HepG2 (cell line): ENCODE measurements around the gene TRPT1. TPM values are rescaled to one million over a fixed set of nuclear protein-coding genes. Genes with fewer than 3 reads are reported as not detected.

Experiments used
- ATF7 ChIP-seq, 2 experiments: fragments of 450-650 bp in 1 of 2; sonication (generic) in 1 of 2; formaldehyde crosslinking in 1 of 2; IDR thresholded peaks; 2 replicates each; pipeline versions ENCODE4 v1.4.0 to v1.6.1; 2016 to 2020; ENCODE audit warnings: antibody characterized with exemption in 1 of 2, mild to moderate bottlenecking in 1 of 2, missing genetic modification reagents in 1 of 2
- GLMP ChIP-seq: sonication (generic); formaldehyde crosslinking; IDR thresholded peaks from 2 replicates; pipeline ENCODE4 v1.9.0; 2021; ENCODE audit warnings: missing genetic modification reagents, mild to moderate bottlenecking, borderline replicate concordance
- ISX ChIP-seq: sonication (generic); formaldehyde crosslinking; conservative IDR thresholded peaks from 2 replicates; pipeline ENCODE4 v1.5.0; 2020; ENCODE audit warnings: missing genetic modification reagents
- NFE2L2 ChIP-seq: fragments of 150-350 bp; IDR thresholded peaks from 2 replicates; pipeline ENCODE4 v1.6.1; 2014; ENCODE audit warnings: low read length
- NONO ChIP-seq, 2 experiments: fragments of 450-650 bp in 1 of 2; sonication (generic) in 1 of 2; formaldehyde crosslinking in 1 of 2; IDR thresholded peaks in 1 of 2; conservative IDR thresholded peaks in 1 of 2; 2 replicates each; pipeline versions ENCODE4 v1.6.1 to v1.8.0; 2017 to 2022; ENCODE audit warnings: mild to moderate bottlenecking in 1 of 2, missing genetic modification reagents in 1 of 2, moderate library complexity in 1 of 2
- SP5 ChIP-seq: IDR thresholded peaks from 2 replicates; pipeline ENCODE4 v1.6.1; 2016; ENCODE audit warnings: low read depth, borderline replicate concordance
- ZFP41 ChIP-seq: sonication (generic); formaldehyde crosslinking; IDR thresholded peaks from 2 replicates; pipeline ENCODE4 v1.4.0; 2020; ENCODE audit warnings: mild to moderate bottlenecking, missing genetic modification reagents, borderline replicate concordance
- ZFP62 ChIP-seq: sonication (generic); formaldehyde crosslinking; IDR thresholded peaks from 2 replicates; pipeline ENCODE4 v1.4.0; 2020; ENCODE audit warnings: missing genetic modification reagents
- ZNF282 ChIP-seq: fragments of 450-650 bp; IDR thresholded peaks from 2 replicates; pipeline ENCODE4 v1.6.1; 2018; ENCODE audit not compliant: partially characterized antibody
- ZNF7 ChIP-seq: IDR thresholded peaks from 2 replicates; pipeline ENCODE4 v1.6.1; 2016; ENCODE audit warnings: missing biosample characterization, missing genetic modification reagents
- ZNF777 ChIP-seq: sonication (generic); formaldehyde crosslinking; IDR thresholded peaks from 2 replicates; pipeline ENCODE4 v1.4.0; 2020; ENCODE audit warnings: missing genetic modification reagents
- ZNF781 ChIP-seq: sonication (generic); formaldehyde crosslinking; IDR thresholded peaks from 2 replicates; pipeline ENCODE4 v1.5.1; 2020; ENCODE audit warnings: borderline replicate concordance, mild to moderate bottlenecking, missing genetic modification reagents; ENCODE audit errors: not compliant biosample characterization
- ZNF792 ChIP-seq: IDR thresholded peaks from 2 replicates; pipeline ENCODE4 v1.6.1; 2016
- ZNF883 ChIP-seq: sonication (generic); formaldehyde crosslinking; IDR thresholded peaks from 2 replicates; pipeline ENCODE4 v1.5.1; 2020; ENCODE audit warnings: mild to moderate bottlenecking, missing genetic modification reagents; ENCODE audit errors: not compliant biosample characterization
- polyA plus RNA-seq, 8 experiments: library from polyadenylated mRNA; depleted of rRNA in 3 of 8; stranded (reverse) in 7 of 8; unstranded in 1 of 8; fragments of >200 nt; fragmentation: Illumina TruSeq in 4 of 8; extraction: Trizol in 4 of 8; gene quantifications; 2 replicates each; pipeline versions ENCODE4 v1.2.1 to v1.2.3, GENCODE V29; 2011 to 2016; ENCODE audit warnings: low read depth in 4 of 8, missing spikeins in 1 of 8, mixed read lengths in 1 of 8; ENCODE audit not compliant: insufficient read depth in 1 of 8
- total RNA-seq, 5 experiments: library from RNA; depleted of rRNA; stranded (reverse); fragments of >200 nt; fragmentation: Illumina TruSeq; extraction: Trizol; gene quantifications; 2 replicates each; pipeline ENCODE4 v1.2.3, GENCODE V29; 2016; ENCODE audit warnings: low read depth in 1 of 5
- TF ChIP-seq, protein P1 (sequence below): sonication (generic); formaldehyde crosslinking; IDR thresholded peaks from 2 replicates; pipeline ENCODE4 v1.4.0; 2020; ENCODE audit warnings: missing genetic modification reagents
- TF ChIP-seq, protein P2 (sequence below): sonication (generic); formaldehyde crosslinking; IDR thresholded peaks from 2 replicates; pipeline ENCODE4 v1.5.0; 2020; ENCODE audit warnings: missing genetic modification reagents
- TF ChIP-seq, protein P3 (sequence below): sonication (generic); formaldehyde crosslinking; IDR thresholded peaks from 2 replicates; pipeline ENCODE4 v1.8.0; 2022; ENCODE audit warnings: mild to moderate bottlenecking, missing genetic modification reagents, moderate library complexity
- TF ChIP-seq, protein P4 (sequence below): conservative IDR thresholded peaks from 2 replicates; pipeline ENCODE4 v1.6.1; 2018; ENCODE audit warnings: missing genetic modification reagents
- TF ChIP-seq, protein P5 (sequence below): sonication (generic); formaldehyde crosslinking; IDR thresholded peaks from 2 replicates; pipeline ENCODE4 v1.8.1; 2022; ENCODE audit warnings: low read depth, mild to moderate bottlenecking, missing genetic modification reagents

TRPT1 gene
- total and polyA plus RNA-seq, 2 of the 13 experiments (the other 11 are each of a cell fraction or from before 2014, with no cell fraction given), result 24.8 to 40.7 TPM

GRCh38 chr11:64234647-64235379 lies 8.8 kb upstream of the TRPT1 start (continued):
- TF ChIP-seq ZNF282 (no peak), ZNF7 (no peak), NONO (IDR thresholded peaks at IDR 0.05) (no peak), NONO (CRISPR knock-in tag; conservative IDR thresholded peaks at IDR 0.05) (no peak; the same call in 1 of the 2 replicates), ZNF777 (peak; percentile 82), ZFP41 (CRISPR knock-in tag) (no peak), GLMP (no peak), SP5 (CRISPR knock-in tag) (peak; percentile 88), ISX (CRISPR knock-in tag) (no peak), NFE2L2 (no peak), ZFP62 (CRISPR knock-in tag) (no peak), ZNF781 (CRISPR knock-in tag) (no peak), ATF7 (IDR thresholded peaks at IDR 0.05) (no peak), ATF7 (CRISPR knock-in tag; IDR thresholded peaks at IDR 0.05) (no peak), ZNF792 (no peak), ZNF883 (no peak)
- TF ChIP-seq, protein P1, sequence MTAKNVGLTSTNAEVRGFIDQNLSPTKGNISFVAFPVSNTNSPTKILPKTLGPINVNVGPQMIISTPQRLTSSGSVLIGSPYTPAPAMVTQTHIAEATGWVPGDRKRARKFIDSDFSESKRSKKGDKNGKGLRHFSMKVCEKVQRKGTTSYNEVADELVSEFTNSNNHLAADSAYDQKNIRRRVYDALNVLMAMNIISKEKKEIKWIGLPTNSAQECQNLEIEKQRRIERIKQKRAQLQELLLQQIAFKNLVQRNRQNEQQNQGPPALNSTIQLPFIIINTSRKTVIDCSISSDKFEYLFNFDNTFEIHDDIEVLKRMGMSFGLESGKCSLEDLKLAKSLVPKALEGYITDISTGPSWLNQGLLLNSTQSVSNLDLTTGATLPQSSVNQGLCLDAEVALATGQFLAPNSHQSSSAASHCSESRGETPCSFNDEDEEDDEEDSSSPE, result peak; percentile 42; the same call in 1 of the 2 replicates
- TF ChIP-seq, protein P2, sequence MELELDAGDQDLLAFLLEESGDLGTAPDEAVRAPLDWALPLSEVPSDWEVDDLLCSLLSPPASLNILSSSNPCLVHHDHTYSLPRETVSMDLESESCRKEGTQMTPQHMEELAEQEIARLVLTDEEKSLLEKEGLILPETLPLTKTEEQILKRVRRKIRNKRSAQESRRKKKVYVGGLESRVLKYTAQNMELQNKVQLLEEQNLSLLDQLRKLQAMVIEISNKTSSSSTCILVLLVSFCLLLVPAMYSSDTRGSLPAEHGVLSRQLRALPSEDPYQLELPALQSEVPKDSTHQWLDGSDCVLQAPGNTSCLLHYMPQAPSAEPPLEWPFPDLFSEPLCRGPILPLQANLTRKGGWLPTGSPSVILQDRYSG (CRISPR knock-in tag), result no peak
- TF ChIP-seq, protein P3, sequence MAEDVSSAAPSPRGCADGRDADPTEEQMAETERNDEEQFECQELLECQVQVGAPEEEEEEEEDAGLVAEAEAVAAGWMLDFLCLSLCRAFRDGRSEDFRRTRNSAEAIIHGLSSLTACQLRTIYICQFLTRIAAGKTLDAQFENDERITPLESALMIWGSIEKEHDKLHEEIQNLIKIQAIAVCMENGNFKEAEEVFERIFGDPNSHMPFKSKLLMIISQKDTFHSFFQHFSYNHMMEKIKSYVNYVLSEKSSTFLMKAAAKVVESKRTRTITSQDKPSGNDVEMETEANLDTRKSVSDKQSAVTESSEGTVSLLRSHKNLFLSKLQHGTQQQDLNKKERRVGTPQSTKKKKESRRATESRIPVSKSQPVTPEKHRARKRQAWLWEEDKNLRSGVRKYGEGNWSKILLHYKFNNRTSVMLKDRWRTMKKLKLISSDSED (CRISPR knock-in tag), result no peak
- TF ChIP-seq, protein P4, sequence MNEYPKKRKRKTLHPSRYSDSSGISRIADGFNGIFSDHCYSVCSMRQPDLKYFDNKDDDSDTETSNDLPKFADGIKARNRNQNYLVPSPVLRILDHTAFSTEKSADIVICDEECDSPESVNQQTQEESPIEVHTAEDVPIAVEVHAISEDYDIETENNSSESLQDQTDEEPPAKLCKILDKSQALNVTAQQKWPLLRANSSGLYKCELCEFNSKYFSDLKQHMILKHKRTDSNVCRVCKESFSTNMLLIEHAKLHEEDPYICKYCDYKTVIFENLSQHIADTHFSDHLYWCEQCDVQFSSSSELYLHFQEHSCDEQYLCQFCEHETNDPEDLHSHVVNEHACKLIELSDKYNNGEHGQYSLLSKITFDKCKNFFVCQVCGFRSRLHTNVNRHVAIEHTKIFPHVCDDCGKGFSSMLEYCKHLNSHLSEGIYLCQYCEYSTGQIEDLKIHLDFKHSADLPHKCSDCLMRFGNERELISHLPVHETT (CRISPR knock-in tag), result peak; percentile 79; the same call in 1 of the 2 replicates
- TF ChIP-seq, protein P5, sequence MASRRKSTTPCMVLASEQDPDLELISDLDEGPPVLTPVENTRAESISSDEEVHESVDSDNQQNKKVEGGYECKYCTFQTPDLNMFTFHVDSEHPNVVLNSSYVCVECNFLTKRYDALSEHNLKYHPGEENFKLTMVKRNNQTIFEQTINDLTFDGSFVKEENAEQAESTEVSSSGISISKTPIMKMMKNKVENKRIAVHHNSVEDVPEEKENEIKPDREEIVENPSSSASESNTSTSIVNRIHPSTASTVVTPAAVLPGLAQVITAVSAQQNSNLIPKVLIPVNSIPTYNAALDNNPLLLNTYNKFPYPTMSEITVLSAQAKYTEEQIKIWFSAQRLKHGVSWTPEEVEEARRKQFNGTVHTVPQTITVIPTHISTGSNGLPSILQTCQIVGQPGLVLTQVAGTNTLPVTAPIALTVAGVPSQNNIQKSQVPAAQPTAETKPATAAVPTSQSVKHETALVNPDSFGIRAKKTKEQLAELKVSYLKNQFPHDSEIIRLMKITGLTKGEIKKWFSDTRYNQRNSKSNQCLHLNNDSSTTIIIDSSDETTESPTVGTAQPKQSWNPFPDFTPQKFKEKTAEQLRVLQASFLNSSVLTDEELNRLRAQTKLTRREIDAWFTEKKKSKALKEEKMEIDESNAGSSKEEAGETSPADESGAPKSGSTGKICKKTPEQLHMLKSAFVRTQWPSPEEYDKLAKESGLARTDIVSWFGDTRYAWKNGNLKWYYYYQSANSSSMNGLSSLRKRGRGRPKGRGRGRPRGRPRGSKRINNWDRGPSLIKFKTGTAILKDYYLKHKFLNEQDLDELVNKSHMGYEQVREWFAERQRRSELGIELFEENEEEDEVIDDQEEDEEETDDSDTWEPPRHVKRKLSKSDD (CRISPR knock-in tag), result no peak
